ENCODE results near the gene ASTL.

DNA sequence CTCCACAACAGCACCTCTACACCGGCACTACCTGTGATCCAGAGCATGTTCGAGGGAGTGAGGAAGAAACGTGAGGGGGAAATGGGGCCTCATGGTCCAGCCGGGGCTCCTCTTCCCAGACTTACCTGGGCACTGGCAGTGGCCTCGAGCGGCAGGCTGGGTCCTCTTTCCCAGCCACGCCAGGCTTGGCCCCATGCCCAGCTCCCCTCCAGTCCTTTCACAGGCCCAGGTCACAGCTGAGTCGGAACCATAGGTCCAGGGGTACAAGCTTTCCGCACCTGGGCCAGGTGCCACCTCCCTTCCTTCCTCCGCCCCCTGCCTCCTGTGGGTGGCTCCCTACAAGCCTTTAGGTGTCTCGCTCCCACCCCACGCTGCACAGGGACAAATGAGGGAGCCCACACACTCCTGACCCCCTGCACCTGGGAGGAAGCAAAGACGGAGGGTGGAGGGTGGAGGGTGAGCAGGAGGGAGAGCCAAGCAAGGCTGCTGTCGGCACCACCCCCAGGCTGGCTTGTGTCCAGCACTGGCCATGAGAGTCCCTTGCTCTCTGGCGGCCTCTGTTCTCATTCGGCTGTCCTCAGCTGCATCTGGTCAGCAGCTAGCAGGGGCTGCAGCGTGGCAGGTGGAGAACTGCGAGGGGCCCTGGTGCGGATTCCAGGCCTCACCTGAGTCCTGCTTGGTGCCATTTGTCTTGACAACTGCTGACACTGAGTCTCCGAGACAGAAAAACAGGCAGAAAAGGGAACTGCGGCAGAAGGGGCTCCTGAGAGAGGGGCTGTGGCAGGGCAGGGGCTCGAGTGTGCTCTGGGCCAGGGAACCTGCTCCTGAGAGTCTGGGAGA is 48.7 kb downstream of the ASTL start:
- TF ChIP-seq EZH2 (IDR thresholded peaks at IDR 0.05; ENCODE audit: borderline replicate concordance), result no peak
- TF ChIP-seq EZH2phosphoT487 (IDR thresholded peaks at IDR 0.05; ENCODE audit: low read depth, severe bottlenecking, unreplicated experiment), result no peak
- no peak for TF ChIP-seq CTCF (IDR thresholded peaks at IDR 0.05; ENCODE audit: poor library complexity)
